ENCODE data around the gene GRK4. TPM values are rescaled to one million over a fixed set of nuclear protein-coding genes. Genes with fewer than 3 reads are reported as not detected.

The GRK4 gene
- total and polyA plus RNA-seq, 11 donors: 4.9 to 12.0 (median 9.3) TPM

DNA sequence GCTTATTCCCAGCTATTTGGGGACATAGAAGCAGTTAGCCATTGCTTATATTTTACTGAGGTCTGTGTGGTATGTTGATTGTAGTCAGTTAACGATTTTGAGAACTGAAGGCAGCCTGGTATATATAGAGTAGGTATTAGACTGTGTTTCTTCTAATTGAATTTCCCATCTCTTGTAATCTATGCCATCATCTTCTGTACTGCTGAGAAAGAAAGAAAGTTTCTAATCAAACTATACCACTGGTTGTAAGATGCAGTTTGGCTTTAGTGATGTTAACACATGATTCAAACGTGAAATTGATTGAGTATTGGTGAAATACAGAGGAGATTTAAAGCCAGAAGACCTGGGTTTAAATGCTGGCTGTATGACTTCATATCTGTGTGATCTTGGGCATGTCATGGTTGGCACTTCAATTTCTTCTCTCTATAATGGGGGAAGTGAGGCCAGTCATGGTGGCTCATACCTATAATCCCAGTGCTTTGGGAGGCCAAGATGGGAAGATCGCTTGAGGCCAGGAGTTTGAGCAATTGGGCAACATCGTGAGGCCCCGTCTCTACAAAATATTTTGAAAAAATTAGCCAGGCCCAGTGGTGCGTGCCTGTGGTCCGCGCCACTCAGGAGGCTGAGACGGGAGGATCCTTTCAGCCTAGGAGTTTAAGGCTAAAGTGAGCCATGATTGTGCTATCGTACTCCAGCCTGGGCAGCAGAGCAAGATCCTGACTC, 122.7 kb downstream of the GRK4 start:
- Histone ChIP-seq H3K27me3 (no peaks in the 10 kb centered on the region), H3K4me1 (peaks cover 0 to 10% (median 0%) of the 10 kb centered on the region in 12 donors), H3K36me3 (peaks cover 0 to 44% (median 39%) of the 10 kb centered on the region in 9 donors), H3K27ac (no peak overlapping the region), H3K9me3 (no peaks in the 10 kb centered on the region), H3K4me3 (no peak overlapping the region)
- 91 to 98% (median 96%) methylated on average over 10 of the region's 10 CpGs for WGBS, 4 donors
- ATAC-seq (no peak), DNase-seq (no peak)
- intact Hi-C loops (cut with DNase I): no loop called here
- TF ChIP-seq, protein P1, sequence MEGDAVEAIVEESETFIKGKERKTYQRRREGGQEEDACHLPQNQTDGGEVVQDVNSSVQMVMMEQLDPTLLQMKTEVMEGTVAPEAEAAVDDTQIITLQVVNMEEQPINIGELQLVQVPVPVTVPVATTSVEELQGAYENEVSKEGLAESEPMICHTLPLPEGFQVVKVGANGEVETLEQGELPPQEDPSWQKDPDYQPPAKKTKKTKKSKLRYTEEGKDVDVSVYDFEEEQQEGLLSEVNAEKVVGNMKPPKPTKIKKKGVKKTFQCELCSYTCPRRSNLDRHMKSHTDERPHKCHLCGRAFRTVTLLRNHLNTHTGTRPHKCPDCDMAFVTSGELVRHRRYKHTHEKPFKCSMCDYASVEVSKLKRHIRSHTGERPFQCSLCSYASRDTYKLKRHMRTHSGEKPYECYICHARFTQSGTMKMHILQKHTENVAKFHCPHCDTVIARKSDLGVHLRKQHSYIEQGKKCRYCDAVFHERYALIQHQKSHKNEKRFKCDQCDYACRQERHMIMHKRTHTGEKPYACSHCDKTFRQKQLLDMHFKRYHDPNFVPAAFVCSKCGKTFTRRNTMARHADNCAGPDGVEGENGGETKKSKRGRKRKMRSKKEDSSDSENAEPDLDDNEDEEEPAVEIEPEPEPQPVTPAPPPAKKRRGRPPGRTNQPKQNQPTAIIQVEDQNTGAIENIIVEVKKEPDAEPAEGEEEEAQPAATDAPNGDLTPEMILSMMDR (IDR thresholded peaks at IDR 0.05): no peak
- no peak for TF ChIP-seq POLR2A (IDR thresholded peaks at IDR 0.05)

DNA sequence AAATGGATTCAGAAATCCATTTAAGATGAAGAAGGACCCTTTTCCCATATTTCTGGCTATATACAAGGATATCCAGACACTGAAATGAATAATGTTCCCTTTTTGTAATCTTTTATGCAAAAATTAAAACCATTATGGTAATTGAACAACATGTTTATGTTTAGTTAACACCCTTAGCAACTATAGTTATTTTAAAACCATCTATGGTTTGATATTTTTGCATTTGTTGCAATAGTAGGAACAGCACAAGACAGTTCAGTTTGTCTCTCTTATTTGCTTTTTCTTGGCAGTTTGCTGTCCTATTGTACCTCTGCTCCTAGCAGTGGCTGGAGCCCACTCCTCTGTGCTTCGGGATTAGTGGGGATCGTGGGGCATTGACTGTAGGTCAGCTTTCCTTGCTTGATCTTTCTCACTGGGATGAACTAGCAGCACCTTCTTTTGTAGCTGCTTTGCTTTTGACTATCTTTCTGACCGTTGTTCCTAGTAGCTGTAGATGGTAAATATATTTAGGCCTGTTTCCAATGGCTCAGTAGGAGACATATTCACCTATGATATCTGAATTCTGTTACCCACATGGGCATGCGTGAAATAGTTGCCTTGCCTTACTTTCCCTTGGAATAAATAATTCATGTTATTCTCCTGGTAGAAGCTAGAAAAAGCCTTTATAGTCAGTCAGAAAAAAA, 123.9 kb downstream of the GRK4 start:
- TF ChIP-seq POLR2A (IDR thresholded peaks at IDR 0.05): no peak
- TF ChIP-seq, protein P1 (IDR thresholded peaks at IDR 0.05): no peak
- no peaks in the 10 kb centered on the region for H3K9me3 ChIP-seq
- no peaks in the 10 kb centered on the region for H3K27me3 ChIP-seq
- H3K27ac ChIP-seq: no peak overlapping the region
- 82 to 86% (median 85%) methylated on average over 4 of the region's 4 CpGs for WGBS, 4 donors
- DNase-seq: no peak
- peaks cover 0 to 9% (median 0%) of the 10 kb centered on the region in 12 donors for H3K4me1 ChIP-seq
- H3K4me3 ChIP-seq: no peak overlapping the region
- no peak for ATAC-seq
- peaks cover 0 to 55% (median 48%) of the 10 kb centered on the region in 9 donors for H3K36me3 ChIP-seq
- intact Hi-C loops (cut with DNase I): no loop called here

Other genes with a start within 250 kb of the GRK4 start
- 10 to 100 TPM; 12.6 to 94.5 (median 23.4) TPM for gene TNIP2, start 207.2 kb upstream of the GRK4 start, total RNA-seq
- 10 to 100 TPM; 21.7 to 37.3 TPM for gene TNIP2, start 207.2 kb upstream of the GRK4 start, polyA plus RNA-seq
- gene SH3BP2, start 170.5 kb upstream of the GRK4 start, total RNA-seq: 10 to 100 TPM; 10.4 to 70.2 (median 23.5) TPM
- 10 to 100 TPM; 17.1 to 24.5 TPM for gene SH3BP2, start 170.5 kb upstream of the GRK4 start, polyA plus RNA-seq
- gene ADD1, start 119.7 kb upstream of the GRK4 start, total RNA-seq: 100 to 1,000 TPM; 179 to 275 (median 215) TPM
- 100 to 1,000 TPM; 193 to 269 TPM for gene ADD1, start 119.7 kb upstream of the GRK4 start, polyA plus RNA-seq
- 10 to 100 TPM; 11.4 to 21.5 (median 15.8) TPM for gene NOP14, start 165 bp upstream of the GRK4 start, total RNA-seq
- 10 to 100 TPM; 11.7 to 26.0 TPM for gene NOP14, start 165 bp upstream of the GRK4 start, polyA plus RNA-seq
- gene HTT-AS, start 111.0 kb downstream of the GRK4 start, total RNA-seq: not detected
- not detected for gene HTT-AS, start 111.0 kb downstream of the GRK4 start, polyA plus RNA-seq
- gene HTT, start 111.1 kb downstream of the GRK4 start, total RNA-seq: 100 to 1,000 TPM in 1 of 9 donors, 10 to 100 TPM in 8; 16.1 to 122 (median 33.9) TPM
- 10 to 100 TPM; 13.9 to 16.5 TPM for gene HTT, start 111.1 kb downstream of the GRK4 start, polyA plus RNA-seq

Measured in heart left ventricle (tissue), 16 donors.